Measurements from ENCODE around the gene KIF9.
"Not testable (repeated sequence)": the region's sequence is repeated elsewhere in the genome, so short reads cannot be mapped to it uniquely, and the experiment has no call there.

The KIF9 gene

DNA sequence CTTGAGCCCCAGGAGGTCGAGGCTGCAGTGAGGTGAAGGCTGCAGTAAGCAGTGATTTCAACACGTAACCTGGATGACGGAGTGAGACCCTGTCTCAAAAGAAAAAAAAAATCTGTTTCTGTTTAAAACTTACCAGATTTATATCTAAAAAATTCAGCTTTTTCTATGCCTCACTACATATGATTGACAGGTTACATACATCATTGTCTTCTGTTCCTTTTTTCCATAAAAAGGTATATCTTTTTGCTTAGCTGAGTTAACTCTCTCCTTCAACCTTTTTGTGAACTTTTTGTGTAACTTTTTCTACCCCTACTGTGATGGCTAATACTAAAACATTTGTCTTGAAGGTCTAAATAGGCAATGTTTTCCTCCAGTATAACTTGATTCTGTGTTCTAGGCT lies 80.1 kb downstream of the KIF9 start:
- Histone ChIP-seq H3K36me3 (replicated peaks) (no peaks in the 10 kb centered on the region), H3K27me3 (replicated peaks) (no peaks in the 10 kb centered on the region), H3K27ac (no peak overlapping the region), H3K4me3 (ENCODE audit: low read depth, low read length) (no peak overlapping the region)
- in situ Hi-C loops (cut with HindIII; ENCODE audit: low pct_ligation_motif_present, low sequenced_read_pairs): no loop called here
- TF ChIP-seq CTCF (IDR thresholded peaks at IDR 0.05; ENCODE audit: low read depth, low read length, missing control alignments): no peak
- no peak for DNase-seq

GRCh38 chr3:47197287-47197686 lies 85.3 kb downstream of the KIF9 start:
- H3K36me3 ChIP-seq (replicated peaks): no peaks in the 10 kb centered on the region
- no peak overlapping the region for H3K27ac ChIP-seq
- no peak for DNase-seq
- in situ Hi-C loops (cut with HindIII; ENCODE audit: low pct_ligation_motif_present, low sequenced_read_pairs): no loop called here
- no peak overlapping the region for H3K4me3 ChIP-seq (ENCODE audit: low read depth, low read length)
- no peak for TF ChIP-seq CTCF (IDR thresholded peaks at IDR 0.05; ENCODE audit: low read depth, low read length, missing control alignments)
- H3K27me3 ChIP-seq (replicated peaks): no peaks in the 10 kb centered on the region

DNA sequence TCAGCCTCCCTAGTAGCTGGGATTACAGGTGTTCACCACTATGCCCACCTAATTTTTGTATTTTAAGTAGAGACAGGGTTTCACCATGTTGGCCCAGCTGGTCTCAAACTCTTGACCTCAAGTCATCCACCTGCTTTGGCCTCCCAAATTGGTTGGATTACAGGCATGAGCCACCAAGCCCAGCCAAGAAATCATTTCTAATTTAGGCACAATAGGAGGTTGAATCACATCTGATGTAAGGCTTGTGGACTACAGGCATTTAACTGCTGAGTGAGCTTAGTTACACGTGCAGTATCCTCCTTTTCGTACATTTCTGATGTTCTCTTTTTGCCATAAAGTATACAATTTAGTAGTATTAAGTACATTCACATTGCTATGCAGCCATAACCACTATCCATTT lies 87.6 kb downstream of the KIF9 start:
- no peak for DNase-seq
- Histone ChIP-seq H3K27ac (no peak overlapping the region), H3K27me3 (replicated peaks) (no peaks in the 10 kb centered on the region), H3K4me3 (ENCODE audit: low read depth, low read length) (no peak overlapping the region), H3K36me3 (replicated peaks) (no peaks in the 10 kb centered on the region)
- in situ Hi-C loops (cut with HindIII; ENCODE audit: low pct_ligation_motif_present, low sequenced_read_pairs): no loop called here
- TF ChIP-seq CTCF (IDR thresholded peaks at IDR 0.05; ENCODE audit: low read depth, low read length, missing control alignments): no peak

- DNase-seq: no peak
- H3K27ac ChIP-seq: no peak overlapping the region
- TF ChIP-seq CTCF (IDR thresholded peaks at IDR 0.05; ENCODE audit: low read depth, low read length, missing control alignments): no peak
- H3K4me3 ChIP-seq (ENCODE audit: low read depth, low read length): no peak overlapping the region
- H3K27me3 ChIP-seq (replicated peaks): no peaks in the 10 kb centered on the region
- in situ Hi-C loops (cut with HindIII; ENCODE audit: low pct_ligation_motif_present, low sequenced_read_pairs): no loop called here
- no peaks in the 10 kb centered on the region for H3K36me3 ChIP-seq (replicated peaks)
These were observed 88.4 kb downstream of the KIF9 start for GRCh38 chr3:47193871-47194859.

- no peaks in the 10 kb centered on the region for H3K36me3 ChIP-seq (replicated peaks)
- H3K27ac ChIP-seq: no peak overlapping the region
- no peak for TF ChIP-seq CTCF (IDR thresholded peaks at IDR 0.05; ENCODE audit: low read depth, low read length, missing control alignments)
- in situ Hi-C loops (cut with HindIII; ENCODE audit: low pct_ligation_motif_present, low sequenced_read_pairs): no loop called here
- H3K27me3 ChIP-seq (replicated peaks): no peaks in the 10 kb centered on the region
- no peak for DNase-seq
- H3K4me3 ChIP-seq (ENCODE audit: low read depth, low read length): no peak overlapping the region
These were observed 96.3 kb downstream of the KIF9 start for GRCh38 chr3:47186285-47186684.

DNA sequence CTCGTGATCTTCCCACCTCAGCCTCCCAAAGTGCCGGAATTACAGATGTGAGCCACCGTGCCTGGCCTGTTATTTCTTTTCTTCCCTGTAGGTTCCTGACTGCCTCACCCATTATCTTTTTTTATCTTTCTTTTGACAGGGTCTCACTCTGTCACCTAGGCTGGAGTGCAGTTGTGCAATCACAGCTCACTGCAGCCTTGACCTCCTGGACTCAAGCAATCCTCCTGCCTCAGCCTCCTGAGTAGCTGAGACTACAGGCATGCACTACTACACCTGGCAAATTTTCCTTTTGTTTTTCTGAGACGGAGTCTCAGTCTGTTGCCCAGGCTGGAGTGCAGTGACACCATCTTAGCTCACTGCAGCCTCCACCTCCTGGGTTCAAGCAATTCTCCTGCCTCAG lies 100.9 kb downstream of the KIF9 start:
- H3K4me3 ChIP-seq (ENCODE audit: low read depth, low read length); in situ Hi-C loops (cut with HindIII; ENCODE audit: low pct_ligation_motif_present, low sequenced_read_pairs); H3K27ac ChIP-seq; DNase-seq; H3K36me3 ChIP-seq (replicated peaks); H3K27me3 ChIP-seq (replicated peaks): not testable (repeated sequence)

DNA sequence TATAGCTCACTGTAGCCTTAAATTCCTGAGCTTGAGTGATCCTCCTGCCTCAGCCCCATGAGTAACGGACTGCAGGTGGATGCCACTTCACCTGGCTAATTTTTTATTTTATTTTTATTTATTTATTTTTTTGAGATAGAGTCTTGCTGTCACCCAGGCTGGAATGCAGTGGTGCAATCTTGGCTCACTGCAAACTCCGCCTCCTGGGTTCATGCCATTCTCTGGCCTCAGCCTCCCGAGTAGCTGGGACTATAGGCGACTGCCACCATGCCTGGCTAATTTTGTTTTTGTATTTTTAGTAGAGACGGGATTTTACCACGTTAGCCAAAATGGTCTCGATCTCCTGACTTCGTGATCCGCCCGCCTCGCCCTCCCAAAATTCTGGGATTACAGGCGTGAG lies 102.6 kb downstream of the KIF9 start:
- H3K36me3 ChIP-seq (replicated peaks); H3K4me3 ChIP-seq (ENCODE audit: low read depth, low read length); H3K27ac ChIP-seq; in situ Hi-C loops (cut with HindIII; ENCODE audit: low pct_ligation_motif_present, low sequenced_read_pairs); H3K27me3 ChIP-seq (replicated peaks); DNase-seq: not testable (repeated sequence)

All from brain microvascular endothelial cell (primary cell).